Measurements from ENCODE around the gene NBAS. TPM values are rescaled to one million over a fixed set of nuclear protein-coding genes. Genes with fewer than 3 reads are reported as not detected.
"Not testable (repeated sequence)": the region's sequence is repeated elsewhere in the genome, so short reads cannot be mapped to it uniquely, and the experiment has no call there.

The NBAS gene
- total RNA-seq, 1 donor from 2014 or later = 61.6 TPM

DNA sequence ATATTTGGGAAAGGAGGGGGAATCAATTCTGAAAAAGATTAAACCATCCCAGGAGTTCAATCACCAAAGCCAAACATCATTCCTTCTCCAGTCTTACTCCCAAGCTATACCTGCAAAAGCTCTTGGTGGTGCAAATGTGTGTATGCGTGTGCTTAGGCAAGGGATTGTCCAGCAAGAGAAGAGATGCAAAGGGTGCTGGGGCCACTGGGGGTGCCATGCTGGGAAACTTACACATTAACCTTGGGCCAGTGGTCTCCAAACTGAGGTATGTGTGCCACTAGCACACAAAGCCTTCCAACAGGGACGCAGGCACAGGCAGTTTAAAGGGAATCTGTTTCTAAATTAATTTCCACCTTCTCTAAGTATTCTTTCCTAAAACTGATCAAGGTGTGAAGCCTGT lies 307.9 kb downstream of the NBAS start:
- Mint-ChIP-seq H3K27me3 (ENCODE audit: low read depth) (no peaks in the 10 kb centered on the region), H3K4me3 (no peak overlapping the region), H3K36me3 (ENCODE audit: low read depth) (peaks cover 45% of the 10 kb centered on the region), H3K27ac (ENCODE audit: unreplicated experiment) (no peak overlapping the region), H3K4me1 (no peaks in the 10 kb centered on the region), H3K9me3 (peaks cover 24% of the 10 kb centered on the region)
- DNase-seq (ENCODE audit: low read depth, low spot score) = no peak
- TF ChIP-seq, protein P1, sequence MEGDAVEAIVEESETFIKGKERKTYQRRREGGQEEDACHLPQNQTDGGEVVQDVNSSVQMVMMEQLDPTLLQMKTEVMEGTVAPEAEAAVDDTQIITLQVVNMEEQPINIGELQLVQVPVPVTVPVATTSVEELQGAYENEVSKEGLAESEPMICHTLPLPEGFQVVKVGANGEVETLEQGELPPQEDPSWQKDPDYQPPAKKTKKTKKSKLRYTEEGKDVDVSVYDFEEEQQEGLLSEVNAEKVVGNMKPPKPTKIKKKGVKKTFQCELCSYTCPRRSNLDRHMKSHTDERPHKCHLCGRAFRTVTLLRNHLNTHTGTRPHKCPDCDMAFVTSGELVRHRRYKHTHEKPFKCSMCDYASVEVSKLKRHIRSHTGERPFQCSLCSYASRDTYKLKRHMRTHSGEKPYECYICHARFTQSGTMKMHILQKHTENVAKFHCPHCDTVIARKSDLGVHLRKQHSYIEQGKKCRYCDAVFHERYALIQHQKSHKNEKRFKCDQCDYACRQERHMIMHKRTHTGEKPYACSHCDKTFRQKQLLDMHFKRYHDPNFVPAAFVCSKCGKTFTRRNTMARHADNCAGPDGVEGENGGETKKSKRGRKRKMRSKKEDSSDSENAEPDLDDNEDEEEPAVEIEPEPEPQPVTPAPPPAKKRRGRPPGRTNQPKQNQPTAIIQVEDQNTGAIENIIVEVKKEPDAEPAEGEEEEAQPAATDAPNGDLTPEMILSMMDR (conservative IDR thresholded peaks at IDR 0.05) = no peak

DNA sequence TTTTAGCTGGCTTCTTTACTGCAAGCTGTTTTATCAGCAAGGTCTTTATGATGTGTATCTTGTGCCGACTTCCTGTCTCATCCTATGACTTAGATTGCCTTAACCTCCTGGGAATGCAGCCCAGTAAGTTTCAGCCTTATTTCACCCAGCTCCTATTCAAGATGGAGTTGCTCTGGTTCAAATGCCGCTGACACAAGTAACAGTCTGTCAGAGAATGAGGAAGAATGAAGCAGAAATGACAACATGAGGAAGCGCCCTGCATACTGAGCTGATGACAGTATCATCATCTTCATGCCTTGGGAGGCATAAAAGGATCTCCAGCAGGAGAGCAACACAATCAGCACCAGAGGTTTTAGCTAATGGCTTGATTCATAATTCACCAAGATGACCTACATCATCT lies 309.4 kb downstream of the NBAS start:
- no peaks in the 10 kb centered on the region for H3K27me3 Mint-ChIP-seq (ENCODE audit: low read depth)
- no peak overlapping the region for H3K27ac Mint-ChIP-seq (ENCODE audit: unreplicated experiment)
- TF ChIP-seq, protein P1 (conservative IDR thresholded peaks at IDR 0.05) = no peak
- no peak for DNase-seq (ENCODE audit: low read depth, low spot score)
- H3K9me3 Mint-ChIP-seq = peaks cover 30% of the 10 kb centered on the region
- peaks cover 48% of the 10 kb centered on the region for H3K36me3 Mint-ChIP-seq (ENCODE audit: low read depth)
- H3K4me1 Mint-ChIP-seq = no peaks in the 10 kb centered on the region
- no peak overlapping the region for H3K4me3 Mint-ChIP-seq

DNA sequence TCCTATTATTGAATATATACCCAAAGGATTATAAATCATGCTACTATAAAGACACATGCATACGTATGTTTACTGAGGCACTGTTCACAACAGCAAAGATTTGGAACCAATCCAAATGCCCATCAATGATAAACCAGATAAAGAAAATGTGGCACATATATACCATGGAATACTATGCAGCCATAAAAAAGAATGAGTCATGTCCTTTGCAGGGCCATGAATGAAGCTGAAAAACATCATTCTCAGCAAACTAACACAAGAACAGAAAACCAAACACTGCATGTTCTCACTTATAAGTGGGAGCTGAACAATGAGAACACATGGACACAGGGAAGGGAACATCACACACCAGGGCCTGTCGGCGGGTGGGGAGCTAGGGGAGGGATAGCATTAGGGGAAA lies 310.2 kb downstream of the NBAS start:
- not testable (repeated sequence) for H3K27me3 Mint-ChIP-seq (ENCODE audit: low read depth); DNase-seq (ENCODE audit: low read depth, low spot score); H3K27ac Mint-ChIP-seq (ENCODE audit: unreplicated experiment); H3K4me3 Mint-ChIP-seq; H3K4me1 Mint-ChIP-seq
- Mint-ChIP-seq H3K9me3 (peaks cover 30% of the 10 kb centered on the region), H3K36me3 (ENCODE audit: low read depth) (peaks cover 53% of the 10 kb centered on the region)

DNA sequence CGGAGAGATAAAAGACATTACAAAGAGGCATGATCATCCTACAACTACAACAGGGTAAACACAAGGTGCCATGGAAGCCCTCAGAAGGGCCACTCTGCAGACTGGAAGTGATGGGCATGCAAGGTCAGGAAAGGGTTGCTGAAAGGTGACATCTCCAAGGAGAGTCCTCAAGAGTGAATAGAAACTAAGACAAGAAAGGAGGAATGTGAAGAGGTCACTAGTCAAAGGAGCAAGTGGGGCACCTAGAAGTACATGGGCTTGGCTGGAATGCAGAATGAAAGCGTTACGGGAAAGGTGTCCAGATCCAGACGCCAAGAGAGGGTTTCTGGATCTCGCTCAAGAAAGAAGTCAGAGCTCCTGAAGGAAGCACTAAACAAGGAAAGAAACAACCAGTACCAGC lies 314.3 kb downstream of the NBAS start:
- H3K27ac Mint-ChIP-seq (ENCODE audit: unreplicated experiment) = no peak overlapping the region
- TF ChIP-seq, protein P1 (conservative IDR thresholded peaks at IDR 0.05) = no peak
- H3K27me3 Mint-ChIP-seq (ENCODE audit: low read depth) = no peaks in the 10 kb centered on the region
- no peak overlapping the region for H3K4me3 Mint-ChIP-seq
- peaks cover 52% of the 10 kb centered on the region for H3K36me3 Mint-ChIP-seq (ENCODE audit: low read depth)
- DNase-seq (ENCODE audit: low read depth, low spot score) = no peak
- peaks cover 2% of the 10 kb centered on the region for H3K4me1 Mint-ChIP-seq
- H3K9me3 Mint-ChIP-seq = peaks cover 19% of the 10 kb centered on the region

DNA sequence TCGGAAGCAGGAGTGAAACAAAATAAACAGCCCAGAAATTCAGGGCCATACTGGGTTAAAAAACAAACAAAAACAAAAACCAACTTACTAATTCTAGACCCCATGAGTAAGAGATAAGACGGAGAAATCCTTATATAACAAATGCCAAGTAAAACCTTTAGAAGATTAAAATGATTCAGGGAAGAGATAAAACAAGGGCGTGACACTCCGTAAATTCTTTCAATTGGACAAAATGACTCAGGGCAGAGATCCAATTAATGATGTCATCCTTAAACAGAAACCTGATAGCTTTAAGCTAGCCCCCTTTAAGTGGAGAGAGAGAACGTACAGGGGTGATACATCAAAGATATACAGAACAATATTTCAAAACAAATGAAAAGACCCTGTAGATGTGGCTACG lies 317.4 kb downstream of the NBAS start:
- Mint-ChIP-seq H3K27ac (ENCODE audit: unreplicated experiment) (no peak overlapping the region), H3K36me3 (ENCODE audit: low read depth) (peaks cover 28% of the 10 kb centered on the region), H3K4me1 (peaks cover 15% of the 10 kb centered on the region), H3K9me3 (peaks cover 9% of the 10 kb centered on the region), H3K27me3 (ENCODE audit: low read depth) (no peaks in the 10 kb centered on the region), H3K4me3 (no peak overlapping the region)
- TF ChIP-seq, protein P1 (conservative IDR thresholded peaks at IDR 0.05) = no peak
- DNase-seq (ENCODE audit: low read depth, low spot score) = no peak

DNA sequence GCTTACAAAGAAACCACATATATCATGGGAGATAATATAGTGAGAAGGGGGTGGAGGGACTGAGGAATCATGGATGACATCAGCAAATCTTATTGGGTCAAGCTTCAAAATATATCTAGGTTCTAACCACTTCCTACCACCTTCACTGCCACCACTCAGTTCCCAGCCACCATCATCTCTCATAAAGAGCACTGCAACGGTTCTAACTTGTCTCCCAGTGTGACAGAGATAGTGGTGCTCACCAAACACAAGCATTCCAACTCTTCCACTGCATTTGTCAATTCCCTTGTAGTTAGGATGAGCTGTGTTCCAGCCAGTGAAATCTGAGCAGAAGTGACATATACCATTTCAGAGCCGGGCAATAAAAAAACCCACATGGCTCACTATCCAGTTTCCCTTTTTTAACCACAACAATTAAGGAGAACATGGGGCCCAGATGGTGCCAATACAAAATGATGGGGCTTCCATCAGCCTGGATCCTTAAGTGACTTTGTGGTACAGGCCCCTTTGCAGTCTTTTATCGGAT lies 318.1 kb downstream of the NBAS start:
- Mint-ChIP-seq H3K4me1 (peaks cover 15% of the 10 kb centered on the region), H3K27me3 (ENCODE audit: low read depth) (no peaks in the 10 kb centered on the region), H3K36me3 (ENCODE audit: low read depth) (peaks cover 28% of the 10 kb centered on the region), H3K9me3 (peaks cover 7% of the 10 kb centered on the region), H3K27ac (ENCODE audit: unreplicated experiment) (no peak overlapping the region), H3K4me3 (no peak overlapping the region)
- no peak for DNase-seq (ENCODE audit: low read depth, low spot score)
- TF ChIP-seq, protein P1 (conservative IDR thresholded peaks at IDR 0.05) = no peak
